HCT116 (cell line): ENCODE measurements around the gene PXMP4. TPM values are rescaled to one million over a fixed set of nuclear protein-coding genes. Genes with fewer than 3 reads are reported as not detected.

Source experiments
- ATAC-seq: fragments of 200-7000 bp; cut with Tn5 transposase; 2 replicates; pipeline ENCODE4 v1.9.1; 2020; ENCODE audit warnings: mild to moderate bottlenecking, moderate library complexity
- BruUV-seq: library from RNA; stranded (reverse); fragments of 400-500 nt; replicated peaks from 2 replicates; lab custom pipeline; 2021; lab: Mats Ljungman, UMichigan
- CTCF ChIA-PET: fragments of 300-600 bp; sonication (Branson Sonifier 250); formaldehyde crosslinking; loops from one replicate; lab custom pipeline; 2021; ENCODE audit warnings: antibody characterized with exemption; lab: Charles Lee
- POLR2A ChIA-PET: fragments of 300-600, 350-600 bp; sonication (Branson Sonifier 250); formaldehyde crosslinking; loops from one replicate; lab custom pipeline; 2021; ENCODE audit warnings: antibody characterized with exemption; lab: Charles Lee
- RAD21 ChIA-PET, 2 experiments: fragments of 300-600 bp; sonication (Branson Sonifier 250); formaldehyde crosslinking; loops; one replicate each; lab custom pipeline; 2023; ENCODE audit warnings: low total read pairs in 2 of 2; ENCODE audit not compliant: uncharacterized antibody in 2 of 2, unreplicated experiment in 2 of 2, low non-redundant PET in 1 of 2; lab: Charles Lee
- DNase-seq: peaks from one replicate; pipeline ENCODE4 v3.0.0-alpha.2; 2010; ENCODE audit warnings: low read depth, low spot score
- H2AFZ ChIP-seq: fragments of 200-600 bp; shearing (Covaris generic), sonication (generic); 2 replicates; pipeline ENCODE4 v1.6.1; 2017; ENCODE audit warnings: low read depth, mixed run types, mixed read lengths, antibody characterized with exemption, low read length; ENCODE audit not compliant: poor library complexity, severe bottlenecking
- H3K27ac ChIP-seq: 2 replicates; pipeline ENCODE4 v1.5.1; 2012; ENCODE audit warnings: low read depth, low read length
- H3K27me3 ChIP-seq: fragments of 200-600 bp; sonication (generic); 2 replicates; pipeline ENCODE4 v1.6.1; 2016; ENCODE audit warnings: mixed run types, low read length, mixed read lengths; ENCODE audit not compliant: insufficient read depth
- H3K36me3 ChIP-seq, 2 experiments: fragments of 200-500 bp in 1 of 2; fragments of 200-600 bp in 1 of 2; sonication (Bioruptor generic) in 1 of 2; sonication (generic) in 1 of 2; 2 replicates each; pipeline versions ENCODE4 v1.5.1 to v1.6.1; 2014 to 2016; ENCODE audit warnings: low read length in 2 of 2, inconsistent platforms in 1 of 2, mixed read lengths in 1 of 2, mixed run types in 1 of 2; ENCODE audit not compliant: insufficient read depth in 2 of 2, control insufficient read depth in 1 of 2
- H3K4me1 ChIP-seq, 2 experiments: fragments of 200-600 bp in 1 of 2; sonication (generic) in 1 of 2; 2 replicates each; pipeline versions ENCODE4 v1.5.1 to v1.6.1; 2012 to 2017; ENCODE audit warnings: low read length in 2 of 2, inconsistent platforms in 1 of 2, mild to moderate bottlenecking in 1 of 2, mixed read lengths in 1 of 2, mixed run types in 1 of 2, moderate library complexity in 1 of 2; ENCODE audit not compliant: insufficient read depth in 2 of 2, control insufficient read depth in 1 of 2
- H3K4me2 ChIP-seq: fragments of 200-600 bp; sonication (generic); 2 replicates; pipeline ENCODE4 v1.6.1; 2017; ENCODE audit warnings: mixed run types, low read length, mixed read lengths
- H3K4me3 ChIP-seq, 2 experiments: fragments of 200-600 bp in 1 of 2; sonication (generic) in 1 of 2; replicated peaks in 1 of 2; 2 replicates each; pipeline ENCODE4 v1.5.1; 2011 to 2016; ENCODE audit warnings: low read length in 2 of 2, control low read depth in 1 of 2, low read depth in 1 of 2, mild to moderate bottlenecking in 1 of 2, mixed read lengths in 1 of 2, mixed run types in 1 of 2
- H3K79me2 ChIP-seq: fragments of 200-600 bp; sonication (generic); 2 replicates; pipeline ENCODE4 v1.6.1; 2017; ENCODE audit warnings: mild to moderate bottlenecking, mixed run types, low read length, moderate library complexity, mixed read lengths; ENCODE audit not compliant: insufficient read depth
- H3K9ac ChIP-seq: fragments of 200-600 bp; sonication (generic); 2 replicates; pipeline ENCODE4 v1.6.1; 2016; ENCODE audit warnings: low read length, mixed read lengths
- H3K9me2 ChIP-seq: fragments of 200-600 bp; sonication (generic), shearing (Covaris generic); 2 replicates; pipeline ENCODE4 v1.6.1; 2017; ENCODE audit warnings: mixed run types, mild to moderate bottlenecking, moderate library complexity; ENCODE audit not compliant: insufficient read depth
- H3K9me3 ChIP-seq, 2 experiments: fragments of 200-500 bp in 1 of 2; fragments of 200-600 bp in 1 of 2; sonication (Bioruptor generic) in 1 of 2; sonication (generic) in 1 of 2; 2 replicates each; pipeline ENCODE4 v1.6.1; 2014 to 2017; ENCODE audit warnings: low read length in 2 of 2, mixed read lengths in 2 of 2, inconsistent platforms in 1 of 2, low read depth in 1 of 2, mild to moderate bottlenecking in 1 of 2, mixed run types in 1 of 2, moderate library complexity in 1 of 2; ENCODE audit not compliant: control insufficient read depth in 1 of 2, insufficient read depth in 1 of 2
- H4K20me1 ChIP-seq: fragments of 200-600 bp; sonication (generic), shearing (Covaris generic); 2 replicates; pipeline ENCODE4 v1.6.1; 2017; ENCODE audit warnings: mixed run types, mild to moderate bottlenecking, moderate library complexity; ENCODE audit not compliant: insufficient read depth
- CBX3 ChIP-seq: IDR thresholded peaks from 2 replicates; pipeline ENCODE4 v1.6.1; 2012; ENCODE audit warnings: low read depth
- CEBPB ChIP-seq: IDR thresholded peaks from 2 replicates; pipeline ENCODE4 v1.6.1; 2012; ENCODE audit warnings: low read depth
- EGR1 ChIP-seq: IDR thresholded peaks from 2 replicates; pipeline ENCODE4 v1.6.1; 2012; ENCODE audit warnings: low read depth
- ELF1 ChIP-seq: IDR thresholded peaks from 2 replicates; pipeline ENCODE4 v1.6.1; 2012; ENCODE audit warnings: low read depth, borderline replicate concordance
- EZH2 ChIP-seq: fragments of 200-600 bp; sonication (generic); IDR thresholded peaks from 2 replicates; pipeline ENCODE4 v1.6.1; 2017; ENCODE audit warnings: antibody characterized with exemption, mixed run types
- EZH2phosphoT487 ChIP-seq: fragments of 200-600 bp; IDR thresholded peaks from 2 replicates; pipeline ENCODE4 v1.6.1; 2018; ENCODE audit warnings: antibody characterized with exemption, borderline replicate concordance
- FOSL1 ChIP-seq: IDR thresholded peaks from 2 replicates; pipeline ENCODE4 v1.6.1; 2012; ENCODE audit warnings: low read depth
- POLR2A ChIP-seq: IDR thresholded peaks from 2 replicates; pipeline ENCODE4 v1.7.0; 2011; ENCODE audit warnings: borderline replicate concordance; ENCODE audit not compliant: insufficient read depth, insufficient read length; ENCODE audit errors: extremely low read depth
- POLR2AphosphoS5 ChIP-seq: IDR thresholded peaks from 2 replicates; pipeline ENCODE4 v1.6.1; 2011; ENCODE audit warnings: mild to moderate bottlenecking, low read depth, low read length, moderate library complexity
- RAD21 ChIP-seq: IDR thresholded peaks from 2 replicates; pipeline ENCODE4 v1.6.1; 2012; ENCODE audit warnings: low read depth, mild to moderate bottlenecking
- SIN3A ChIP-seq: IDR thresholded peaks from 2 replicates; pipeline ENCODE4 v1.6.1; 2012; ENCODE audit warnings: low read depth
- SP1 ChIP-seq: IDR thresholded peaks from 2 replicates; pipeline ENCODE4 v1.6.1; 2012; ENCODE audit warnings: low read depth
- SRF ChIP-seq: IDR thresholded peaks from 2 replicates; pipeline ENCODE4 v1.6.1; 2012; ENCODE audit warnings: low read depth
- YY1 ChIP-seq: IDR thresholded peaks from 2 replicates; pipeline ENCODE4 v1.6.1; 2011; ENCODE audit warnings: low read length, low read depth, moderate library complexity, mild to moderate bottlenecking; ENCODE audit not compliant: insufficient replicate concordance; ENCODE audit errors: extremely low read depth
- ZFX ChIP-seq: fragments of 450-650 bp; IDR thresholded peaks from 2 replicates; pipeline ENCODE4 v1.6.1; 2017
- ZNF274 ChIP-seq: fragments of 200-500 bp; sonication (Bioruptor generic); IDR thresholded peaks from 2 replicates; pipeline ENCODE4 v1.6.1; 2014; ENCODE audit warnings: mild to moderate bottlenecking, low read depth, low read length, inconsistent platforms
- intact Hi-C: fragments of 100-400 bp; cut with micrococcal nuclease; formaldehyde crosslinking; loops from 2 replicates; pipeline ENCODE4 v1.10.0; 2022
- total RNA-seq: library from RNA; stranded (reverse); gene quantifications from one replicate; pipeline ENCODE4 v1.2.1, GENCODE V29; 2021; ENCODE audit not compliant: unreplicated experiment
- TF ChIP-seq, protein P1 (sequence below): IDR thresholded peaks from 2 replicates; pipeline ENCODE4 v1.6.1; 2011; ENCODE audit warnings: mild to moderate bottlenecking, low read length, moderate library complexity; ENCODE audit not compliant: insufficient replicate concordance; ENCODE audit errors: extremely low read depth
- TF ChIP-seq, protein P2 (sequence below): IDR thresholded peaks from 2 replicates; pipeline ENCODE4 v1.6.1; 2012; ENCODE audit warnings: low read depth
- TF ChIP-seq, protein P3 (sequence below): IDR thresholded peaks from 2 replicates; pipeline ENCODE4 v1.6.1; 2012

Gene PXMP4
- total RNA-seq, 1 experiment from 2014 or later = 9.6 TPM

DNA sequence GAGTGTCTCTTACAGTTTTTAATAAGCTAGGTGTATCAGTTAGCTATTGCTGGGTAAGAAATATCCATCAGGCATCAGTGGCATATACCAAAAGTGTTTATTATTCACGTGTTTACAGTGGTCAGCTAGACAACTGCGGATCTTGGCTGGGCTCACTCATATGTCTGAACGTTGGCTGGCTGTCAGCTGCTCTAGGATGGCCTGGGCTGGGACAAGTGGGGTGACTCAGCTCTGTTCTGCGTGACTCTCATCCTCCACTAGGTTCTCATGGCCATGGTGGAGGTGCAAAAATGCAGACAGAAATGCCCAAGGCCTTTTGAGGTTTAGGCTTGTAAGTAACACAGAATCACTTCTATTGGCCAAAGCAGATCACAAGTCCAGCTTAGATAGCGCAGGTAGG, 33.7 kb upstream of the PXMP4 start:
- ChIA-PET RAD21 (no interaction called here), POLR2A (no interaction called here), CTCF (no interaction called here)
- Histone ChIP-seq H3K27me3 (no peaks in the 10 kb centered on the region), H3K27ac (no peak overlapping the region), H3K4me3 (no peak overlapping the region), H3K9me2 (no peaks in the 10 kb centered on the region), H4K20me1 (no peaks in the 10 kb centered on the region), H3K4me2 (no peak overlapping the region), H2AFZ (no peak overlapping the region), H3K4me1 (no peaks in the 10 kb centered on the region), H3K79me2 (no peaks in the 10 kb centered on the region), H3K9me3 (no peaks in the 10 kb centered on the region), H3K36me3 (peaks cover 0 to 19% of the 10 kb centered on the region in 2 experiments; a peak in 1 of 4 replicates), H3K9ac (no peak overlapping the region)
- BruUV-seq = no TSS peak
- TF ChIP-seq FOSL1 (no peak), ZFX (no peak), POLR2AphosphoS5 (no peak), SRF (no peak), EZH2phosphoT487 (no peak), RAD21 (no peak), CBX3 (no peak), YY1 (no peak), CEBPB (no peak), POLR2A (no peak), EZH2 (no peak), SP1 (no peak), EGR1 (no peak), SIN3A (no peak), ZNF274 (no peak), ELF1 (no peak)
- TF ChIP-seq, protein P1, sequence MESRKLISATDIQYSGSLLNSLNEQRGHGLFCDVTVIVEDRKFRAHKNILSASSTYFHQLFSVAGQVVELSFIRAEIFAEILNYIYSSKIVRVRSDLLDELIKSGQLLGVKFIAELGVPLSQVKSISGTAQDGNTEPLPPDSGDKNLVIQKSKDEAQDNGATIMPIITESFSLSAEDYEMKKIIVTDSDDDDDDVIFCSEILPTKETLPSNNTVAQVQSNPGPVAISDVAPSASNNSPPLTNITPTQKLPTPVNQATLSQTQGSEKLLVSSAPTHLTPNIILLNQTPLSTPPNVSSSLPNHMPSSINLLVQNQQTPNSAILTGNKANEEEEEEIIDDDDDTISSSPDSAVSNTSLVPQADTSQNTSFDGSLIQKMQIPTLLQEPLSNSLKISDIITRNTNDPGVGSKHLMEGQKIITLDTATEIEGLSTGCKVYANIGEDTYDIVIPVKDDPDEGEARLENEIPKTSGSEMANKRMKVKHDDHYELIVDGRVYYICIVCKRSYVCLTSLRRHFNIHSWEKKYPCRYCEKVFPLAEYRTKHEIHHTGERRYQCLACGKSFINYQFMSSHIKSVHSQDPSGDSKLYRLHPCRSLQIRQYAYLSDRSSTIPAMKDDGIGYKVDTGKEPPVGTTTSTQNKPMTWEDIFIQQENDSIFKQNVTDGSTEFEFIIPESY = no peak
- TF ChIP-seq, protein P2, sequence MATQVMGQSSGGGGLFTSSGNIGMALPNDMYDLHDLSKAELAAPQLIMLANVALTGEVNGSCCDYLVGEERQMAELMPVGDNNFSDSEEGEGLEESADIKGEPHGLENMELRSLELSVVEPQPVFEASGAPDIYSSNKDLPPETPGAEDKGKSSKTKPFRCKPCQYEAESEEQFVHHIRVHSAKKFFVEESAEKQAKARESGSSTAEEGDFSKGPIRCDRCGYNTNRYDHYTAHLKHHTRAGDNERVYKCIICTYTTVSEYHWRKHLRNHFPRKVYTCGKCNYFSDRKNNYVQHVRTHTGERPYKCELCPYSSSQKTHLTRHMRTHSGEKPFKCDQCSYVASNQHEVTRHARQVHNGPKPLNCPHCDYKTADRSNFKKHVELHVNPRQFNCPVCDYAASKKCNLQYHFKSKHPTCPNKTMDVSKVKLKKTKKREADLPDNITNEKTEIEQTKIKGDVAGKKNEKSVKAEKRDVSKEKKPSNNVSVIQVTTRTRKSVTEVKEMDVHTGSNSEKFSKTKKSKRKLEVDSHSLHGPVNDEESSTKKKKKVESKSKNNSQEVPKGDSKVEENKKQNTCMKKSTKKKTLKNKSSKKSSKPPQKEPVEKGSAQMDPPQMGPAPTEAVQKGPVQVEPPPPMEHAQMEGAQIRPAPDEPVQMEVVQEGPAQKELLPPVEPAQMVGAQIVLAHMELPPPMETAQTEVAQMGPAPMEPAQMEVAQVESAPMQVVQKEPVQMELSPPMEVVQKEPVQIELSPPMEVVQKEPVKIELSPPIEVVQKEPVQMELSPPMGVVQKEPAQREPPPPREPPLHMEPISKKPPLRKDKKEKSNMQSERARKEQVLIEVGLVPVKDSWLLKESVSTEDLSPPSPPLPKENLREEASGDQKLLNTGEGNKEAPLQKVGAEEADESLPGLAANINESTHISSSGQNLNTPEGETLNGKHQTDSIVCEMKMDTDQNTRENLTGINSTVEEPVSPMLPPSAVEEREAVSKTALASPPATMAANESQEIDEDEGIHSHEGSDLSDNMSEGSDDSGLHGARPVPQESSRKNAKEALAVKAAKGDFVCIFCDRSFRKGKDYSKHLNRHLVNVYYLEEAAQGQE = no peak
- TF ChIP-seq, protein P3, sequence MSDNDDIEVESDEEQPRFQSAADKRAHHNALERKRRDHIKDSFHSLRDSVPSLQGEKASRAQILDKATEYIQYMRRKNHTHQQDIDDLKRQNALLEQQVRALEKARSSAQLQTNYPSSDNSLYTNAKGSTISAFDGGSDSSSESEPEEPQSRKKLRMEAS = no peak
- no peak for DNase-seq
- intact Hi-C loops = no loop called here
- ATAC-seq = no peak
